SK-N-SH (cell line): ENCODE results near the gene CYP2C9. TPM values are rescaled to one million over a fixed set of nuclear protein-coding genes. Genes with fewer than 3 reads are reported as not detected.

Experiments used
- CTCF ChIA-PET: fragments of 300-600, 350-600 bp; formaldehyde crosslinking; extraction: SDS; loops from one replicate; lab custom pipeline; 2021; lab: Yijun Ruan, JAX
- POLR2A ChIA-PET: fragments of 350-600 bp; sonication (Branson Sonifier 250); formaldehyde crosslinking; extraction: SDS; loops from one replicate; lab custom pipeline; 2020; ENCODE audit warnings: antibody characterized with exemption, inconsistent platforms; lab: Yijun Ruan, JAX
- DNase-seq: peaks from one replicate; pipeline ENCODE4 v3.0.0; 2012
- H2AFZ ChIP-seq: fragments of 200-600 bp; sonication (generic); 2 replicates; pipeline ENCODE4 v1.8.1; 2016; ENCODE audit warnings: antibody characterized with exemption, mild to moderate bottlenecking, low read depth
- H3F3A ChIP-seq: fragments of 200-600 bp; sonication (generic); replicated peaks from 2 replicates; pipeline ENCODE3; 2016; ENCODE audit warnings: antibody characterized with exemption, mild to moderate bottlenecking; ENCODE audit not compliant: insufficient read depth
- H3K27ac ChIP-seq, 2 experiments: fragments of 200-500 bp in 1 of 2; fragments of 200-600 bp in 1 of 2; sonication (Bioruptor generic) in 1 of 2; sonication (generic), shearing (Covaris generic) in 1 of 2; 2 replicates each; pipeline versions ENCODE4 v1.5.1 to v1.6.1; 2014 to 2016; ENCODE audit warnings: low read depth in 2 of 2, inconsistent platforms in 1 of 2, low read length in 1 of 2, mild to moderate bottlenecking in 1 of 2, mixed read lengths in 1 of 2
- H3K27me3 ChIP-seq: fragments of 200-600 bp; sonication (generic), shearing (Covaris generic); 2 replicates; pipeline ENCODE4 v1.6.1; 2016; ENCODE audit warnings: mixed run types; ENCODE audit not compliant: insufficient read depth
- H3K36me3 ChIP-seq, 2 experiments: fragments of 200-500 bp in 1 of 2; fragments of 200-600 bp in 1 of 2; sonication (Bioruptor generic) in 1 of 2; sonication (generic) in 1 of 2; replicated peaks in 1 of 2; 2 replicates each; pipeline versions ENCODE3 to v1.5.1; 2014 to 2016; ENCODE audit warnings: low read length in 1 of 2, mild to moderate bottlenecking in 1 of 2; ENCODE audit not compliant: insufficient read depth in 2 of 2, control insufficient read depth in 1 of 2
- H3K4me1 ChIP-seq, 2 experiments: fragments of 200-500 bp in 1 of 2; fragments of 200-600 bp in 1 of 2; sonication (Bioruptor generic) in 1 of 2; sonication (generic), shearing (Covaris generic) in 1 of 2; 2 replicates each; pipeline versions ENCODE4 v1.5.1 to v1.6.1; 2014 to 2016; ENCODE audit warnings: low read depth in 1 of 2, low read length in 1 of 2, mixed run types in 1 of 2; ENCODE audit not compliant: insufficient read depth in 2 of 2, control insufficient read depth in 1 of 2
- H3K4me2 ChIP-seq: fragments of 200-600 bp; sonication (generic), shearing (Covaris generic); 2 replicates; pipeline ENCODE4 v1.6.1; 2017; ENCODE audit warnings: mixed run types
- H3K4me3 ChIP-seq, 2 experiments: fragments of 200-500 bp in 1 of 2; fragments of 200-600 bp in 1 of 2; sonication (Bioruptor generic) in 1 of 2; sonication (generic), shearing (Covaris generic) in 1 of 2; 2 replicates each; pipeline versions ENCODE4 v1.5.1 to v1.8.1; 2014 to 2016; ENCODE audit warnings: low read depth in 2 of 2, inconsistent platforms in 1 of 2, low read length in 1 of 2, mild to moderate bottlenecking in 1 of 2, mixed read lengths in 1 of 2, moderate library complexity in 1 of 2
- H3K79me2 ChIP-seq: fragments of 200-600 bp; sonication (generic); 2 replicates; pipeline ENCODE4 v1.8.1; 2017; ENCODE audit warnings: mild to moderate bottlenecking; ENCODE audit not compliant: insufficient read depth
- H3K9ac ChIP-seq: fragments of 200-600 bp; sonication (generic); 2 replicates; pipeline ENCODE4 v1.6.1; 2017; ENCODE audit warnings: mixed run types
- H3K9me2 ChIP-seq: fragments of 200-600 bp; sonication (generic); 2 replicates; pipeline ENCODE4 v1.6.1; 2017; ENCODE audit warnings: mixed run types
- H3K9me3 ChIP-seq: fragments of 200-600 bp; sonication (generic); 2 replicates; pipeline ENCODE4 v1.6.1; 2017; ENCODE audit warnings: mixed run types, mild to moderate bottlenecking, moderate library complexity
- H4K20me1 ChIP-seq: fragments of 200-600 bp; sonication (generic); 2 replicates; pipeline ENCODE4 v1.6.1; 2017; ENCODE audit warnings: mild to moderate bottlenecking, mixed run types; ENCODE audit not compliant: insufficient read depth
- CHD2 ChIP-seq: fragments of 150-350 bp; IDR thresholded peaks from 2 replicates; pipeline ENCODE4 v1.6.1; 2018; ENCODE audit warnings: low read length; ENCODE audit not compliant: partially characterized antibody
- EZH2phosphoT487 ChIP-seq: fragments of 200-600 bp; sonication (generic); IDR thresholded peaks from 2 replicates; pipeline ENCODE4 v1.6.1; 2017; ENCODE audit warnings: low read depth, mixed run types, mild to moderate bottlenecking, antibody characterized with exemption, moderate library complexity, borderline replicate concordance
- FOXM1 ChIP-seq: IDR thresholded peaks from 2 replicates; pipeline ENCODE4 v1.4.0; 2012; ENCODE audit warnings: low read depth, mild to moderate bottlenecking
- GATA2 ChIP-seq: sonication (generic); formaldehyde crosslinking; IDR thresholded peaks from 2 replicates; pipeline ENCODE4 v1.5.0; 2020; ENCODE audit warnings: mild to moderate bottlenecking, missing genetic modification reagents
- JUND ChIP-seq: IDR thresholded peaks from 2 replicates; pipeline ENCODE4 v1.4.0; 2012
- MAX ChIP-seq: IDR thresholded peaks from 2 replicates; pipeline ENCODE4 v1.4.0; 2012; ENCODE audit warnings: low read depth
- MEF2A ChIP-seq: IDR thresholded peaks from 2 replicates; pipeline ENCODE4 v1.4.0; 2012; ENCODE audit warnings: low read depth, borderline replicate concordance
- RCOR1 ChIP-seq: fragments of 150-350 bp; IDR thresholded peaks from 2 replicates; pipeline ENCODE4 v1.6.1; 2017; ENCODE audit warnings: antibody characterized with exemption, low read length
- RFX5 ChIP-seq: IDR thresholded peaks from 2 replicates; pipeline ENCODE4 v1.6.1; 2012; ENCODE audit warnings: mild to moderate bottlenecking, improper control_type of control experiment, low read length
- RXRA ChIP-seq: IDR thresholded peaks from 2 replicates; pipeline ENCODE4 v1.4.0; 2012; ENCODE audit warnings: low read depth, mild to moderate bottlenecking, borderline replicate concordance
- SIN3A ChIP-seq: IDR thresholded peaks from 2 replicates; pipeline ENCODE4 v1.6.1; 2012; ENCODE audit warnings: low read depth, mild to moderate bottlenecking, low read length, moderate library complexity, borderline replicate concordance
- TAF1 ChIP-seq: IDR thresholded peaks from 2 replicates; pipeline ENCODE4 v1.6.1; 2012; ENCODE audit warnings: low read depth, mild to moderate bottlenecking, low read length, moderate library complexity, borderline replicate concordance
- TEAD4 ChIP-seq: IDR thresholded peaks from 2 replicates; pipeline ENCODE4 v1.4.0; 2012; ENCODE audit warnings: mild to moderate bottlenecking, borderline replicate concordance; ENCODE audit not compliant: insufficient read depth
- USF1 ChIP-seq: IDR thresholded peaks from 2 replicates; pipeline ENCODE4 v1.4.0; 2012; ENCODE audit warnings: low read depth, borderline replicate concordance
- USF2 ChIP-seq: fragments of 150-350 bp; IDR thresholded peaks from 2 replicates; pipeline ENCODE4 v1.6.1; 2017; ENCODE audit warnings: antibody characterized with exemption, low read length, low read depth, borderline replicate concordance
- YY1 ChIP-seq: IDR thresholded peaks from 2 replicates; pipeline ENCODE4 v1.4.0; 2012; ENCODE audit warnings: low read depth, mild to moderate bottlenecking
- WGBS: methylation state at CpG from one replicate; pipeline ENCODE4 v1.1.6; 2017; ENCODE audit warnings: low lambda C conversion rate; 5-methylcytosine and 5-hydroxymethylcytosine counted together
- polyA plus RNA-seq, 3 experiments: library from polyadenylated mRNA; depleted of rRNA; stranded (reverse); fragments of >200 nt; gene quantifications; 2 replicates each; pipeline ENCODE4 v1.2.3, GENCODE V29; 2012
- TF ChIP-seq, protein P1 (sequence below): IDR thresholded peaks from 2 replicates; pipeline ENCODE4 v1.4.0; 2012; ENCODE audit warnings: low read depth, borderline replicate concordance
- TF ChIP-seq, protein P2 (sequence below): fragments of 200-600 bp; sonication (generic); IDR thresholded peaks from 2 replicates; pipeline ENCODE4 v1.6.1; 2017; ENCODE audit warnings: antibody characterized with exemption, mild to moderate bottlenecking, moderate library complexity

Gene CYP2C9
- polyA plus RNA-seq, 1 of the 3 experiments (the other 2 are of a cell fraction), result not detected

DNA sequence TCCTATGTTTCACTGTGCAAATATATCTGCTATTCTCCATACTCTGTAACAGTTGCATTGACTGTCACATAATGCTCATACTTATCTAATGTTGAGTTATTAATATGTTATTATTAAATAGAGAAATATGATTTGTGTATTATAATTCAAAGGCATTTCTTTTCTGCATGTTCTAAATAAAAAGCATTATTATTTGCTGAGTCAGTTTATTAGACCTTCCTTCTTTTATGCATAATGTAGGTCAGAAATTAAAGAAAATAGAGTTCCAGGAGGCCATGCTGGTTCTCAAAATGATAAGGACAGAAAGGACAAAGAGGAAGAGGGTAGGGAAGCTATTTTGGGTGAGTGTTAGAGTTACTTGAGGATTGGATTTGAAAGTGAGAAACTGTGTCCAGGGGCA is 50.7 kb downstream of the CYP2C9 start:
- Histone ChIP-seq H4K20me1 (no peaks in the 10 kb centered on the region), H3F3A (no peaks in the 10 kb centered on the region), H2AFZ (no peak overlapping the region), H3K4me3 (no peak overlapping the region), H3K36me3 (no peaks in the 10 kb centered on the region), H3K9me2 (no peaks in the 10 kb centered on the region), H3K9ac (no peak overlapping the region), H3K79me2 (no peaks in the 10 kb centered on the region), H3K27me3 (no peaks in the 10 kb centered on the region), H3K9me3 (no peaks in the 10 kb centered on the region), H3K4me2 (no peak overlapping the region), H3K27ac (no peak overlapping the region), H3K4me1 (no peaks in the 10 kb centered on the region)
- DNase-seq, result no peak
- TF ChIP-seq MAX (no peak), RCOR1 (no peak), SIN3A (no peak), JUND (no peak), TAF1 (no peak), USF1 (no peak)
- TF ChIP-seq, protein P1, sequence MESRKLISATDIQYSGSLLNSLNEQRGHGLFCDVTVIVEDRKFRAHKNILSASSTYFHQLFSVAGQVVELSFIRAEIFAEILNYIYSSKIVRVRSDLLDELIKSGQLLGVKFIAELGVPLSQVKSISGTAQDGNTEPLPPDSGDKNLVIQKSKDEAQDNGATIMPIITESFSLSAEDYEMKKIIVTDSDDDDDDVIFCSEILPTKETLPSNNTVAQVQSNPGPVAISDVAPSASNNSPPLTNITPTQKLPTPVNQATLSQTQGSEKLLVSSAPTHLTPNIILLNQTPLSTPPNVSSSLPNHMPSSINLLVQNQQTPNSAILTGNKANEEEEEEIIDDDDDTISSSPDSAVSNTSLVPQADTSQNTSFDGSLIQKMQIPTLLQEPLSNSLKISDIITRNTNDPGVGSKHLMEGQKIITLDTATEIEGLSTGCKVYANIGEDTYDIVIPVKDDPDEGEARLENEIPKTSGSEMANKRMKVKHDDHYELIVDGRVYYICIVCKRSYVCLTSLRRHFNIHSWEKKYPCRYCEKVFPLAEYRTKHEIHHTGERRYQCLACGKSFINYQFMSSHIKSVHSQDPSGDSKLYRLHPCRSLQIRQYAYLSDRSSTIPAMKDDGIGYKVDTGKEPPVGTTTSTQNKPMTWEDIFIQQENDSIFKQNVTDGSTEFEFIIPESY, result no peak
- TF ChIP-seq, protein P2, sequence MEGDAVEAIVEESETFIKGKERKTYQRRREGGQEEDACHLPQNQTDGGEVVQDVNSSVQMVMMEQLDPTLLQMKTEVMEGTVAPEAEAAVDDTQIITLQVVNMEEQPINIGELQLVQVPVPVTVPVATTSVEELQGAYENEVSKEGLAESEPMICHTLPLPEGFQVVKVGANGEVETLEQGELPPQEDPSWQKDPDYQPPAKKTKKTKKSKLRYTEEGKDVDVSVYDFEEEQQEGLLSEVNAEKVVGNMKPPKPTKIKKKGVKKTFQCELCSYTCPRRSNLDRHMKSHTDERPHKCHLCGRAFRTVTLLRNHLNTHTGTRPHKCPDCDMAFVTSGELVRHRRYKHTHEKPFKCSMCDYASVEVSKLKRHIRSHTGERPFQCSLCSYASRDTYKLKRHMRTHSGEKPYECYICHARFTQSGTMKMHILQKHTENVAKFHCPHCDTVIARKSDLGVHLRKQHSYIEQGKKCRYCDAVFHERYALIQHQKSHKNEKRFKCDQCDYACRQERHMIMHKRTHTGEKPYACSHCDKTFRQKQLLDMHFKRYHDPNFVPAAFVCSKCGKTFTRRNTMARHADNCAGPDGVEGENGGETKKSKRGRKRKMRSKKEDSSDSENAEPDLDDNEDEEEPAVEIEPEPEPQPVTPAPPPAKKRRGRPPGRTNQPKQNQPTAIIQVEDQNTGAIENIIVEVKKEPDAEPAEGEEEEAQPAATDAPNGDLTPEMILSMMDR, result no peak
- POLR2A ChIA-PET, result no interaction called here
- CTCF ChIA-PET, result interaction anchor here (0.8 to 2.1 kb wide), 2 partner anchors 26 to 40 kb away, joined by 3 to 5 read pairs; no protein-coding TSS in a partner anchor

DNA sequence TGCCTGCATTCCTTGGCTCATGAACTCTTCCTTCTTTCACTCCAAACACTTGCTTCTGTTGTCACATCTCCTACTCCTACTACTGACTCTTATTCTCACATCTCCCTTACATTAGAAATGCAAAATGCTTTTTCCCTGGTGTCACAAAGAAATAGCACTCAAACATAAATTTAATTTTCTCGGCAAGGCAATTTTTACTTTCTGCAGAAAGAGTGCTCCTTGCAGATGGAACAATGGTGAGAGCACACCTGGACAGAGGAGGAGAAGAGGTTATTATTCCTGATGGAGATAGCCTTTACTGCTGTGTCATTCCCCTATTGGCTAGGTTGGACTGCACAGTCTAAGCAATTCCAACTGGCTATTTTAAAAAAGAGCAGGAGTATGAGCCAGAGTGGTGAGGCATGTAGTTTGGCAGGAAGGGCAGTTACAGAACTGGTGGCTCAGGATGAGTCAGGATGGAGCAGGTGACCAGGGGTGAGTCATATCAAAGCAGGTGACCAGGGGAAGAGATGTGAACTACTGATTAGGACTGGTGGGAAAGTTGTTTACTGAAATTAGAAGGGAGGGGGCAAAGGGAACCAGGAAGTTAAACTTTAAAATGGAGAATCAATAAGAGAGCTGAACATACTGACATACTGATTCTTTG is 52.9 kb downstream of the CYP2C9 start:
- H3K27me3 ChIP-seq, result no peaks in the 10 kb centered on the region
- ChIA-PET CTCF (no interaction called here), POLR2A (no interaction called here)
- H3K27ac ChIP-seq, result no peak overlapping the region
- H3K4me2 ChIP-seq, result no peak overlapping the region
- no peak for DNase-seq
- no peaks in the 10 kb centered on the region for H3K36me3 ChIP-seq
- H3K9me3 ChIP-seq, result no peaks in the 10 kb centered on the region
- H3K4me1 ChIP-seq, result no peaks in the 10 kb centered on the region
- WGBS, result 7% methylated on average over 1 of the region's 1 CpG
- no peaks in the 10 kb centered on the region for H3K79me2 ChIP-seq
- no peak overlapping the region for H3K4me3 ChIP-seq
- H3K9me2 ChIP-seq, result no peaks in the 10 kb centered on the region
- no peaks in the 10 kb centered on the region for H3F3A ChIP-seq
- no peak overlapping the region for H2AFZ ChIP-seq
- no peak overlapping the region for H3K9ac ChIP-seq
- no peaks in the 10 kb centered on the region for H4K20me1 ChIP-seq
- TF ChIP-seq SIN3A, result no peak
- no peak for TF ChIP-seq MEF2A
- no peak for TF ChIP-seq RCOR1
- TF ChIP-seq GATA2 (CRISPR knock-in tag), result no peak
- no peak for TF ChIP-seq USF2
- no peak for TF ChIP-seq RXRA
- no peak for TF ChIP-seq TEAD4
- no peak for TF ChIP-seq CHD2
- no peak for TF ChIP-seq RFX5
- TF ChIP-seq, protein P2, result no peak
- TF ChIP-seq JUND, result no peak
- TF ChIP-seq FOXM1, result no peak
- TF ChIP-seq EZH2phosphoT487, result no peak
- TF ChIP-seq YY1, result no peak
